Measurements from ENCODE around the gene EPB41L2. TPM values are rescaled to one million over a fixed set of nuclear protein-coding genes. Genes with fewer than 3 reads are reported as not detected.

Gene EPB41L2
- total RNA-seq, 2 donors from 2014 or later = 99.6 to 110 TPM

DNA sequence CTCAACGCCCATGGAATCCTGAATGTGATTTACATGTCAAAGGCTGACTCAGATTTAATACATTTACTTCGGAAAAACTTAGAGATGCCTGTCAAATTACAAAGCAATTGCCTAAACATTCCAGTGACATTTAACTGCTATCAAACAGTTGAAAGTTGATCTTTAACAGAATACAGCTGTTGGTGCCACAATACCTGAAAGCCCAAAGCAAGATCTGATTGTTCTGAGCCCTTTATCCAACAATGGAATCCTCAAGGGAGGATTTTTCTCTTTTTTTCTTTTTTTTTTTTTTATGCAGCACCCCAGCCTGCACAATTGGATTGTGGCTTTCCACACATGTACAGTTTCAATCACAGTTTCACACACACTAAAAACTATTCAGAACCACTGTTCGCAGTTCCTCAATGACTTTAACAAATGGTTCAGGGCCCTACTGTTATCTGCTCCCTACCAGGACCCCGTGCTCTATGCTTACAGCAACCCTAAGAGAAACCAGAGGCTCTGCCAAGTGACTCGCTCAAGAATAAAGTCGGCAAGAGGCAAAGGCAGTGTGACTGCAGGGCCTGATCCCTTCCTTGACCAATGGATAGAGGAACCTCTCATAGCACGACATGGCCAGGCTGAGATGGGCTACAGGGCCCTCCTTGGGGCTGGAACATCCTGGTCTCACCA lies 33.3 kb downstream of the EPB41L2 start:
- peaks cover 0 to 8% of the 10 kb centered on the region in 2 donors for H3K4me1 ChIP-seq (ENCODE audit: control insufficient read depth in 1 of 2, low read depth in 2 of 2)
- ATAC-seq (ENCODE audit: insufficient number of reproducible peaks, low FRiP score, low read depth) = no peak

GRCh38 chr6:131027326-131027725 lies 35.7 kb downstream of the EPB41L2 start:
- Histone ChIP-seq H3K27ac (no peak overlapping the region), H3K36me3 (no peaks in the 10 kb centered on the region), H3K4me3 (no peak overlapping the region), H3K4me1 (ENCODE audit: control insufficient read depth in 1 of 2, low read depth in 2 of 2) (peaks cover 0 to 8% of the 10 kb centered on the region in 2 donors), H3K9me3 (no peaks in the 10 kb centered on the region), H3K27me3 (replicated peaks; ENCODE audit: insufficient read depth) (no peaks in the 10 kb centered on the region)
- TF ChIP-seq, protein P1, sequence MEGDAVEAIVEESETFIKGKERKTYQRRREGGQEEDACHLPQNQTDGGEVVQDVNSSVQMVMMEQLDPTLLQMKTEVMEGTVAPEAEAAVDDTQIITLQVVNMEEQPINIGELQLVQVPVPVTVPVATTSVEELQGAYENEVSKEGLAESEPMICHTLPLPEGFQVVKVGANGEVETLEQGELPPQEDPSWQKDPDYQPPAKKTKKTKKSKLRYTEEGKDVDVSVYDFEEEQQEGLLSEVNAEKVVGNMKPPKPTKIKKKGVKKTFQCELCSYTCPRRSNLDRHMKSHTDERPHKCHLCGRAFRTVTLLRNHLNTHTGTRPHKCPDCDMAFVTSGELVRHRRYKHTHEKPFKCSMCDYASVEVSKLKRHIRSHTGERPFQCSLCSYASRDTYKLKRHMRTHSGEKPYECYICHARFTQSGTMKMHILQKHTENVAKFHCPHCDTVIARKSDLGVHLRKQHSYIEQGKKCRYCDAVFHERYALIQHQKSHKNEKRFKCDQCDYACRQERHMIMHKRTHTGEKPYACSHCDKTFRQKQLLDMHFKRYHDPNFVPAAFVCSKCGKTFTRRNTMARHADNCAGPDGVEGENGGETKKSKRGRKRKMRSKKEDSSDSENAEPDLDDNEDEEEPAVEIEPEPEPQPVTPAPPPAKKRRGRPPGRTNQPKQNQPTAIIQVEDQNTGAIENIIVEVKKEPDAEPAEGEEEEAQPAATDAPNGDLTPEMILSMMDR (IDR thresholded peaks at IDR 0.05) = no peak
- no peak for DNase-seq (ENCODE audit: low spot score)
- no peak for ATAC-seq (ENCODE audit: insufficient number of reproducible peaks, low FRiP score, low read depth)

More for the DNA sequence above, 33.3 kb downstream of the EPB41L2 start:
- Histone ChIP-seq H3K4me3 (no peak overlapping the region), H3K9me3 (no peaks in the 10 kb centered on the region), H3K27ac (no peak overlapping the region), H3K27me3 (replicated peaks; ENCODE audit: insufficient read depth) (no peaks in the 10 kb centered on the region), H3K36me3 (no peaks in the 10 kb centered on the region)
- no peak for DNase-seq (ENCODE audit: low spot score)
- TF ChIP-seq, protein P1 (IDR thresholded peaks at IDR 0.05) = no peak

- H3K27ac ChIP-seq = no peak overlapping the region
- DNase-seq (ENCODE audit: low spot score) = no peak
Observed at GRCh38 chr6:131026243-131026642, 36.8 kb downstream of the EPB41L2 start.

DNA sequence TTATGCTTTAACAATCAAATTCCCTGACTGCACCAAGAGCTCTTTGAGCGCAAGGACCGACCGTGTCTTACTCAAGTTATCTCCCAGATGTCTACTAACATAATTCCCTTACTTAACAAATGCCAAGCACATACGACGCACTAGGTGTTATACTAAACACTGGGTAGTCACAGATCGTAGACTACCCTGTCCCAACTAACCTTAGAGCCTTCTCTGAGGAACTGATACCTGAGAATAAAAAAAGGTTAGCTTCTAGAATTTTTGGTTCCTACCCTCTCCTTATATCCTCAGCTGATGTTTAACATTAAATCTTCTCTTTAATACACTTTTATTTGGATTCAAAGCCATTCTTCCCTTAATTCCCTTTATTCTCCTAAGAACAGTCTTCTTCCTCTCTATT lies 38.5 kb downstream of the EPB41L2 start:
- H3K9me3 ChIP-seq = no peaks in the 10 kb centered on the region
- H3K27me3 ChIP-seq (replicated peaks; ENCODE audit: insufficient read depth) = no peaks in the 10 kb centered on the region
- no peak overlapping the region for H3K27ac ChIP-seq
- H3K4me1 ChIP-seq (ENCODE audit: control insufficient read depth in 1 of 2, low read depth in 2 of 2) = peaks cover 0 to 1% of the 10 kb centered on the region in 2 donors
- DNase-seq (ENCODE audit: low spot score) (no peak), ATAC-seq (ENCODE audit: insufficient number of reproducible peaks, low FRiP score, low read depth) (no peak)
- TF ChIP-seq, protein P1 (IDR thresholded peaks at IDR 0.05) = no peak
- H3K4me3 ChIP-seq = no peak overlapping the region
- H3K36me3 ChIP-seq = no peaks in the 10 kb centered on the region

More at GRCh38 chr6:131026243-131026642, 36.8 kb downstream of the EPB41L2 start:
- no peak overlapping the region for H3K4me3 ChIP-seq
- TF ChIP-seq, protein P1 (IDR thresholded peaks at IDR 0.05) = no peak
- H3K27me3 ChIP-seq (replicated peaks; ENCODE audit: insufficient read depth) = no peaks in the 10 kb centered on the region
- ATAC-seq (ENCODE audit: insufficient number of reproducible peaks, low FRiP score, low read depth) = no peak
- H3K9me3 ChIP-seq = no peaks in the 10 kb centered on the region
- peaks cover 0 to 8% of the 10 kb centered on the region in 2 donors for H3K4me1 ChIP-seq (ENCODE audit: control insufficient read depth in 1 of 2, low read depth in 2 of 2)
- H3K36me3 ChIP-seq = no peaks in the 10 kb centered on the region

DNA sequence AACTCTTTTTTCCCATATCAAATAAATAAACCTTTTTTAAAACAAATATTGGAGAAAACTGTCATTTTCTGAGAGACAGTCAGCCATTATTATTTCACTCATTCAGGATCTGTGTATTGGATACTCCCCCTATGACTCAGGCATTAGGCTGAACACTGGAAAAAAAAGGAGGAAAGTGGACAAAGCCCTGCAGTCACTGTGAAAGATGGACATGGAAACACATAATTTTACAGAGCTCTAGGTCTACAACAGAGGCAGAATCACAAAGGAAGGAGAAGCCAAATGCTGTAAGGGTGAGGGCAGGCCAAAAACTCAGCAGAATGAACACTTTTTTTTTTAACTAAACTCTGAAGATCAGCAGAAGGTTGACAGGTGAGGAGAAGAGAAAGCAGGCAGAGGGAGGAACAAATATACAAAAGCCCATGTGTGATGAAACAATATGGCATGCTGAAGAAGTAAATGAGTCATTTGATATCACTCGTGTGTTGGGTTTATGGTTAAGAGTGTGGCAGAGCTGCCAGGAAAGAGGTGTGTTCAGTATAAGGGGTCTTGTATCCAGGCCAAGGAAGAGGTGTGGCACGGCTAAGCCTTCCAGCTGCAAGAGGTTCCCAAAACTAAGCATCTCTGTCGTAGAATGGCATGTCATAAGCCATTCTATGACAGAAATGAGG lies 39.1 kb downstream of the EPB41L2 start:
- Histone ChIP-seq H3K36me3 (no peaks in the 10 kb centered on the region), H3K27ac (no peak overlapping the region), H3K4me1 (ENCODE audit: control insufficient read depth in 1 of 2, low read depth in 2 of 2) (no peaks in the 10 kb centered on the region), H3K4me3 (no peak overlapping the region), H3K9me3 (no peaks in the 10 kb centered on the region), H3K27me3 (replicated peaks; ENCODE audit: insufficient read depth) (no peaks in the 10 kb centered on the region)
- TF ChIP-seq, protein P1 (IDR thresholded peaks at IDR 0.05) = no peak
- ATAC-seq (ENCODE audit: insufficient number of reproducible peaks, low FRiP score, low read depth) = no peak
- DNase-seq (ENCODE audit: low spot score) = no peak
